Activated T-helper 9 cell treated with anti-CD3 and anti-CD28 coated beads, Interleukin-2, amount 50 U/mL, for 16 hours (primary cell): ENCODE data around the gene INO80C.

ENCODE experiments used
- DNase-seq: peaks from one replicate; pipeline ENCODE4 v3.0.0-alpha.2; 2020; ENCODE audit warnings: low read depth

Gene INO80C

GRCh38 chr18:35424356-35424755, 73.4 kb downstream of the INO80C start:
- DNase-seq, result no peak

- DNase-seq, result no peak
Observed at GRCh38 chr18:35422237-35422636, 75.5 kb downstream of the INO80C start.

GRCh38 chr18:35418610-35419009, 79.2 kb downstream of the INO80C start:
- DNase-seq, result no peak
